LNCaP clone FGC (cell line): Measurements from ENCODE around the gene RNPEPL1.

ENCODE experiments used
- DNase-seq: peaks from one replicate; pipeline ENCODE4 v3.0.0-alpha.2; 2011; ENCODE audit warnings: low read depth
- H3K4me3 ChIP-seq: 2 replicates; pipeline ENCODE4 v1.5.1; 2011; ENCODE audit warnings: mild to moderate bottlenecking, low read depth, low read length, control low read depth
- CTCF ChIP-seq: IDR thresholded peaks from 2 replicates; pipeline ENCODE4 v1.5.1; 2012; ENCODE audit warnings: mild to moderate bottlenecking; ENCODE audit not compliant: control insufficient read depth, insufficient read depth; ENCODE audit errors: extremely low read depth

Gene RNPEPL1

GRCh38 chr2:240588669-240589068 lies 20.4 kb downstream of the RNPEPL1 start:
- no peak for TF ChIP-seq CTCF
- H3K4me3 ChIP-seq = no peak overlapping the region
- no peak for DNase-seq

GRCh38 chr2:240589375-240589774 lies 21.1 kb downstream of the RNPEPL1 start:
- no peak for TF ChIP-seq CTCF
- H3K4me3 ChIP-seq = no peak overlapping the region
- no peak for DNase-seq

GRCh38 chr2:240589850-240590525 lies 21.7 kb downstream of the RNPEPL1 start:
- no peak overlapping the region for H3K4me3 ChIP-seq
- no peak for TF ChIP-seq CTCF
- DNase-seq = no peak

GRCh38 chr2:240590681-240591111 lies 22.4 kb downstream of the RNPEPL1 start:
- DNase-seq = no peak
- H3K4me3 ChIP-seq = no peak overlapping the region
- TF ChIP-seq CTCF = no peak

GRCh38 chr2:240591226-240591625 lies 22.9 kb downstream of the RNPEPL1 start:
- H3K4me3 ChIP-seq = no peak overlapping the region
- no peak for TF ChIP-seq CTCF
- no peak for DNase-seq

GRCh38 chr2:240591784-240592183 lies 23.5 kb downstream of the RNPEPL1 start:
- DNase-seq = no peak
- TF ChIP-seq CTCF = no peak
- H3K4me3 ChIP-seq = no peak overlapping the region
